Measurements from ENCODE around the gene SELE. TPM values are rescaled to one million over a fixed set of nuclear protein-coding genes. Genes with fewer than 3 reads are reported as not detected.

SELE gene
- polyA plus RNA-seq, 2 of the 4 experiments (the other 2 are of a cell fraction) = not detected

- Histone ChIP-seq H3K27ac (no peak overlapping the region), H3K9me3 (no peaks in the 10 kb centered on the region), H3K4me1 (no peaks in the 10 kb centered on the region), H3K4me2 (no peak overlapping the region), H3K4me3 (no peak overlapping the region)
- no peak for TF ChIP-seq ESRRA (IDR thresholded peaks at IDR 0.05; ENCODE audit: borderline replicate concordance, low read length)
- TF ChIP-seq CBX8 (IDR thresholded peaks at IDR 0.05) = no peak
- TF ChIP-seq HOXA7 (CRISPR knock-in tag; IDR thresholded peaks at IDR 0.05) = no peak
- TF ChIP-seq CEBPB (IDR thresholded peaks at IDR 0.05) = no peak
- TF ChIP-seq USF2 (IDR thresholded peaks at IDR 0.05) = no peak
- TF ChIP-seq ATOH8 (CRISPR knock-in tag; IDR thresholded peaks at IDR 0.05; ENCODE audit: low read depth) = no peak
- TF ChIP-seq ZC3H11A (IDR thresholded peaks at IDR 0.05) = no peak
- no peak for TF ChIP-seq HOXB13 (CRISPR knock-in tag; IDR thresholded peaks at IDR 0.05; ENCODE audit: low read depth)
- TF ChIP-seq NFE2L2 (conservative IDR thresholded peaks at IDR 0.05; ENCODE audit: low read length) = no peak
- TF ChIP-seq MAZ (IDR thresholded peaks at IDR 0.05; ENCODE audit: borderline replicate concordance, low read depth, low read length) = no peak
- TF ChIP-seq ZSCAN20 (CRISPR knock-in tag; IDR thresholded peaks at IDR 0.05) = no peak
- TF ChIP-seq HOXB5 (CRISPR knock-in tag; IDR thresholded peaks at IDR 0.05) = no peak
- TF ChIP-seq CHD4 (IDR thresholded peaks at IDR 0.05; ENCODE audit: borderline replicate concordance) = no peak
- no peak for TF ChIP-seq FOSL2 (IDR thresholded peaks at IDR 0.05)
- TF ChIP-seq FOSL2 (CRISPR knock-in tag; IDR thresholded peaks at IDR 0.05) = no peak
- TF ChIP-seq EHF (CRISPR knock-in tag; IDR thresholded peaks at IDR 0.05) = no peak
- no peak for TF ChIP-seq JUN (IDR thresholded peaks at IDR 0.05)
- TF ChIP-seq MYC (IDR thresholded peaks at IDR 0.05; ENCODE audit: borderline replicate concordance, low read length) = no peak
- no peak for TF ChIP-seq TP53 (CRISPR knock-in tag; IDR thresholded peaks at IDR 0.05)
- ChIA-PET CTCF (no interaction called here), POLR2A (no interaction called here)
- FAIRE-seq (no peak), ATAC-seq (no peak), DNase-seq (ENCODE audit: low read depth in 1 of 2, low spot score in 1 of 2) (no peak)
- 61% methylated on average over 6 of the region's 6 CpGs for WGBS (ENCODE audit: missing lambda C conversion rate)
These were observed 53.4 kb downstream of the SELE start for GRCh38 chr1:169680377-169681019.

- Histone ChIP-seq H3K9me3 (no peaks in the 10 kb centered on the region), H3K4me2 (no peak overlapping the region), H3K4me1 (no peaks in the 10 kb centered on the region), H3K27ac (no peak overlapping the region), H3K4me3 (no peak overlapping the region)
- no peak for DNase-seq (ENCODE audit: low read depth in 1 of 2, low spot score in 1 of 2)
- ATAC-seq = no peak
- CTCF ChIA-PET = interaction anchor here (0.8 kb wide), 1 partner anchor 15 kb away, joined by 4 read pairs; no protein-coding TSS in a partner anchor
- peak; percentile 36 for FAIRE-seq
- WGBS (ENCODE audit: missing lambda C conversion rate) = 23% methylated on average over 3 of the region's 3 CpGs
- TF ChIP-seq MAFK (IDR thresholded peaks at IDR 0.05; ENCODE audit: partially characterized antibody) (no peak), EHF (CRISPR knock-in tag; IDR thresholded peaks at IDR 0.05) (no peak), NR3C1 (IDR thresholded peaks at IDR 0.05) (no peak), MAX (IDR thresholded peaks at IDR 0.05) (no peak), CHD2 (IDR thresholded peaks at IDR 0.05; ENCODE audit: low read length, partially characterized antibody) (no peak), RARB (CRISPR knock-in tag; IDR thresholded peaks at IDR 0.05) (no peak), CEBPB (IDR thresholded peaks at IDR 0.05) (no peak), BHLHE40 (IDR thresholded peaks at IDR 0.05; ENCODE audit: low read depth, low read length) (no peak), ZC3H11A (IDR thresholded peaks at IDR 0.05) (no peak), CTCF (IDR thresholded peaks at IDR 0.05) (no peak), HOXB13 (CRISPR knock-in tag; IDR thresholded peaks at IDR 0.05; ENCODE audit: low read depth) (no peak), POLR2AphosphoS2 (conservative IDR thresholded peaks at IDR 0.05; ENCODE audit: low read length) (no peak), TFCP2L1 (CRISPR knock-in tag; IDR thresholded peaks at IDR 0.05) (no peak), HEYL (CRISPR knock-in tag; IDR thresholded peaks at IDR 0.05) (no peak), MYC (IDR thresholded peaks at IDR 0.05; ENCODE audit: borderline replicate concordance, low read length) (no peak), ATOH8 (CRISPR knock-in tag; IDR thresholded peaks at IDR 0.05; ENCODE audit: low read depth) (no peak), REST (IDR thresholded peaks at IDR 0.05) (no peak), JUNB (IDR thresholded peaks at IDR 0.05) (no peak)
- POLR2A ChIA-PET = no interaction called here
These were observed 54.2 kb downstream of the SELE start for GRCh38 chr1:169679692-169680091.

All from A549 (cell line).